Uterus (tissue), 2 donors: ENCODE measurements around the gene HMGCS2.

Experiments
- POLR2A ChIP-seq, 2 donors: fragments of 450-650 bp; IDR thresholded peaks; one replicate each; pipeline ENCODE4 v1.6.1; 2016; ENCODE audit warnings: antibody characterized with exemption in 2 of 2, mild to moderate bottlenecking in 1 of 2, moderate library complexity in 1 of 2
- TF ChIP-seq, protein P1 (sequence below), 4 experiments: fragments of 200-600 bp in 2 of 4; fragments of 450-650 bp in 2 of 4; sonication (generic) in 2 of 4; IDR thresholded peaks; one replicate each; pipeline ENCODE4 v1.5.1; 2016 to 2019; ENCODE audit warnings: antibody characterized with exemption in 4 of 4, mild to moderate bottlenecking in 2 of 4, moderate library complexity in 1 of 4

DNA sequence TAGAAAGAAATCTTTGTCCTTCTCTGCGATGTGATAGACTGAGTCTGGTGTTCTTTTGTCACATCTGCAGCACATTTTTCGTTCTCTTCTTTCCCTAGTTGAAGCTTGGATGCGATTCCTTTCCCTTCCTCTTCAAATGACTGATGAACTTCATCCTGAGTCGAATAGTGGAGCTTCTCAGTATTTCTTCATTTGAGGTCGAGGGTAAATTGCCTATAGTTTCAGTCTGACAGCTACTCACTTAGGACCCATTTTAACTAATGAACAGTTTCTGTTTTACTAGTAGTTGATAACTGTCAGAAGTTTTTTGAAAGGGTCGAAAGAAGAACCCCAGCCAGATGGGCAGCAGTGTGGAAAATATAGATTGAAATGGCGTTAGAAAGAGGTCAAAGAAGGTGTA lies 47.2 kb upstream of the HMGCS2 start:
- TF ChIP-seq, protein P1, sequence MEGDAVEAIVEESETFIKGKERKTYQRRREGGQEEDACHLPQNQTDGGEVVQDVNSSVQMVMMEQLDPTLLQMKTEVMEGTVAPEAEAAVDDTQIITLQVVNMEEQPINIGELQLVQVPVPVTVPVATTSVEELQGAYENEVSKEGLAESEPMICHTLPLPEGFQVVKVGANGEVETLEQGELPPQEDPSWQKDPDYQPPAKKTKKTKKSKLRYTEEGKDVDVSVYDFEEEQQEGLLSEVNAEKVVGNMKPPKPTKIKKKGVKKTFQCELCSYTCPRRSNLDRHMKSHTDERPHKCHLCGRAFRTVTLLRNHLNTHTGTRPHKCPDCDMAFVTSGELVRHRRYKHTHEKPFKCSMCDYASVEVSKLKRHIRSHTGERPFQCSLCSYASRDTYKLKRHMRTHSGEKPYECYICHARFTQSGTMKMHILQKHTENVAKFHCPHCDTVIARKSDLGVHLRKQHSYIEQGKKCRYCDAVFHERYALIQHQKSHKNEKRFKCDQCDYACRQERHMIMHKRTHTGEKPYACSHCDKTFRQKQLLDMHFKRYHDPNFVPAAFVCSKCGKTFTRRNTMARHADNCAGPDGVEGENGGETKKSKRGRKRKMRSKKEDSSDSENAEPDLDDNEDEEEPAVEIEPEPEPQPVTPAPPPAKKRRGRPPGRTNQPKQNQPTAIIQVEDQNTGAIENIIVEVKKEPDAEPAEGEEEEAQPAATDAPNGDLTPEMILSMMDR (IDR thresholded peaks at IDR 0.05) = no peak
- TF ChIP-seq POLR2A (IDR thresholded peaks at IDR 0.05) = no peak
